ENCODE results near the gene ZC3H18.
A peak's percentile ranks its signal among the peaks of the same experiment; 100 is the strongest.

ZC3H18 gene

GRCh38 chr16:88525663-88525990, 44.6 kb upstream of the ZC3H18 start:
- H3K4me3 ChIP-seq (ENCODE audit: low read length): no peak overlapping the region
- TF ChIP-seq CTCF (conservative IDR thresholded peaks at IDR 0.05; ENCODE audit: low read length): no peak
- DNase-seq (ENCODE audit: low read depth): no peak

DNA sequence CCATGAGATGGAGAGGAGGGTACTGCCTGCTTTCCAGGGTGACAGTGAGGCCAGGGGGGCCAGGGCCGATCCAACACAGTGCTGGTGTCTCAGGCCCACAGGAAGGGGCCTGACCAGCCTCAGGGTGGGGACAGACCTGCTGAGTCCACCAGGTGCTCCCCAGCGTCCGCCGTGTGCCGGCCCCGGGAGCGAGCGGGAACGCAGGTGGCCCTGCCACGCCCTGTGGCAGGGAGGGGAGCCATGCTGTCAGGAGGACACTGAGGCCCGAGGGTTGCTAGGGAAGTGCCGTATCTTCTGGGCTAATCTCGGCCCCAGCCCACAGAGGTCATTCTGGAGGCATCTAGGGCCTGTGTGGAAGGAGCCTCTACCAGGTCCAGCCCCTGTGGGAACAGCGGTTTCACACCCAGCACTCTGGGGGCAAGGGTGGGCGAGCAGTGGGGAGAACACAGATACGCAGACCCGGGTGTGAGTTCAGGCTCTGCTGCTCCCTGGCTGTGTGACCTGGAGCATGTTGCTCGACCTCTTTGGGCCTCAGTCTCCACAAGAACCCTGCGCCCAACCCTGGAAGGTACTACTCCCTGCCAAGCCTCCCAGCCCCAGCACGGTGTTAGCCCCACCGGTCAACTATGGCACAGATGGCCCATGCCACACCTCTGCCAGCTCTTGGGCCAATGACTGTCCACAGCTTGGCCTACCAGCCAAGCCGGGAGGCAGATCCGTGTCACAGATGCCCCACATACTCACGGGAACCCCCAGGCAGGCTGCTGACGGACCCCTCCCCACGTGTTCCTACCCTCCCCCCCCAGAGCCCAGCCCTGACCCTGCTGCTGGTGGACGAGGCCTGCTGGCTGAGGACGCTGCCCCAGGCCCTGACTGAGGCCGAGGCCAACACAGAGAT, 43.9 kb upstream of the ZC3H18 start:
- TF ChIP-seq CTCF (conservative IDR thresholded peaks at IDR 0.05; ENCODE audit: low read length): no peak
- H3K4me3 ChIP-seq (ENCODE audit: low read length): no peak overlapping the region
- no peak for DNase-seq (ENCODE audit: low read depth)

DNA sequence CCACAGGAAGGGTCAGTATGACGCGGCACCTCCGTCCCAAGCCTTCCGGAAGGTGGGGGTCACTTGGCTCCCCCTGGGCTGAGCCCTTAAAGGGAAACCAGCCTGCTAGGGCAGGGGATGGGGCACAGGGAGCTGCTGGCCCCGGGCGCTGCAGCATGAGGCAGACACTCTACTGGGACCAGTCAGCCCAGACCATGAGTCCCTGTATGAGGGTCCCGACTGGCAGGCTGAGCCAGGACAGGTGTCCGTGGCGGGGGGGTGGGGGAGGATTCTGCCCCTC, 43.4 kb upstream of the ZC3H18 start:
- no peak for TF ChIP-seq CTCF (conservative IDR thresholded peaks at IDR 0.05; ENCODE audit: low read length)
- DNase-seq (ENCODE audit: low read depth): no peak
- H3K4me3 ChIP-seq (ENCODE audit: low read length): no peak overlapping the region

DNA sequence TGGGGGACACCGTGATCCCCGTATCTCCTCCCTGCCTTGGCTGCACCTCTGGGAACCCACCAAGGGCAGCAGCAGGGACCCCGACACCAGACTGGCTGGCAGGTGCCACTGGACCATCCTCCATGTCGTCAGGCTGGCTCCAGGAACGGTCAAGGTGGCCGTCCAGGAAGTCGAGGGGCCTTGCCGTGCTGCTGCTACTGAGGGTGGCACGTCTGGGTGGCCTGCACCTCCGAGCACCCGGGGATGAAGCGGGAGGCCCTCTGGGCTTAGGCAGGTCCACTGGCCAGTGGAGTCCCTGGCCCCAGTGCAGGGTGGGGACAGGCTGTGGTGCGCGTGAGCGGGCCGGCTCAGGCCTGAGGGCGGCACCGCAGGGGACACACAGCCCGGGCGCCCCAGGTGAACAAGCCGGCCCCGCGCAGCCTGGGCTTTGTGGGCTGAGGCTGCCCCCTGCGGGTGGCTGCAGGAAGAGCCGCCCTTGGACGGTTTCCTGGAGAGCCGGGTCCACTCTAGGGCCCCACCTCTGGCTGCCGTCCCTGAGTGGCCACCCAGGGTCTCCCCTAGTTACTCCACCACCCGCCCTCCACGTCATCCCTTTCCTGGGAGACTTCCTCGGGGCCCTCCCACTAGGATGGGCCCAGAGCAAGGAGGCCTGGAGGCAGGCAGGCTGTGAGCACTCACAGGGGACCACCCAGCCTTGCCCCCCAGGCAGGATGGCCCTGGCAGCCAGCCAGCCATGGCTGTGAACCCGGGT, 42.8 kb upstream of the ZC3H18 start:
- DNase-seq (ENCODE audit: low read depth): peak; percentile 30
- no peak overlapping the region for H3K4me3 ChIP-seq (ENCODE audit: low read length)
- TF ChIP-seq CTCF (conservative IDR thresholded peaks at IDR 0.05; ENCODE audit: low read length): peak; percentile 67

GRCh38 chr16:88527937-88528743, 42.1 kb upstream of the ZC3H18 start:
- TF ChIP-seq CTCF (conservative IDR thresholded peaks at IDR 0.05; ENCODE audit: low read length): no peak
- DNase-seq (ENCODE audit: low read depth): no peak
- no peak overlapping the region for H3K4me3 ChIP-seq (ENCODE audit: low read length)

- TF ChIP-seq CTCF (conservative IDR thresholded peaks at IDR 0.05; ENCODE audit: low read length): no peak
- DNase-seq (ENCODE audit: low read depth): no peak
- H3K4me3 ChIP-seq (ENCODE audit: low read length): no peak overlapping the region
Measured at GRCh38 chr16:88528902-88529318, 41.3 kb upstream of the ZC3H18 start.
